Measurements from ENCODE around the gene ZDHHC24. TPM values are rescaled to one million over a fixed set of nuclear protein-coding genes. Genes with fewer than 3 reads are reported as not detected.
A peak's percentile ranks its signal among the peaks of the same experiment; 100 is the strongest.

ZDHHC24 gene
- total RNA-seq, 1 donor from 2014 or later, result 19.0 TPM

DNA sequence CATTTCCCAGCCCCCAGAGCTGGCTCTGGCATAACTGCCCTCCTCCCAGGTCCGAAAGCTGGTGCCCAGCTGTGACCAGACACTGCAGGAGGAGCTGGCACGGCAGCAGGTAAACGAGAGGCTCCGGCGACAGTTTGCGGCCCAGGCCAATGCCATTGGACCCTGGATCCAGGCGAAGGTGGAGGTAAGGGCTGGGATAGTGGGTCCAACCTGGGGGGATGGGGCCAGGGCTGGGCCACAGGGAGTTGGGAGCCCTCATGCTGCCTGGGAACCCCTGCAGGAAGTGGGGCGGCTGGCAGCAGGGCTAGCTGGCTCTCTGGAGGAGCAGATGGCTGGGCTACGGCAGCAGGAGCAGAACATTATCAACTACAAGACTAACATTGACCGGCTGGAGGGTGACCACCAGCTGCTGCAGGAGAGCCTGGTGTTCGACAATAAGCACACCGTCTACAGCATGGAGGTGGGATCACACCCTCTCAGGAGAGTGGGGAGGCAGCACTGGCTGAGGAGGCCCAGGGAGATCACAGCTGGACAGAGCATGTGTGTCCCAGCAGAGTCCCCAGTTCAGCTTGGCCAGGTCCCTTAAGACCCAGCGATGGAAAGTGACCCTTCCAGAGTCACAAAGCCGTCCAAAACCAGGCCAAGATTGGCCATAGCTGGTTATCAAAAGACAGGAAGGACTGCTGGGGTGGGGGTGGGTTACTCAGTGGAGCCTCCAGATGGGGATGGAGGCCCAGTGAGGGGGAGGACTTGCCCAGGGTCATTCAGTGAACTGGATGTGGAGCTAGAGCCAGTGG, 15.5 kb upstream of the ZDHHC24 start:
- Mint-ChIP-seq H3K4me1 (peaks cover 7% of the 10 kb centered on the region), H3K9me3 (no peaks in the 10 kb centered on the region), H3K27me3 (peaks cover 16% of the 10 kb centered on the region), H3K27ac (no peak overlapping the region), H3K4me3 (no peak overlapping the region), H3K36me3 (ENCODE audit: low read depth) (no peaks in the 10 kb centered on the region)
- TF ChIP-seq, protein P1, sequence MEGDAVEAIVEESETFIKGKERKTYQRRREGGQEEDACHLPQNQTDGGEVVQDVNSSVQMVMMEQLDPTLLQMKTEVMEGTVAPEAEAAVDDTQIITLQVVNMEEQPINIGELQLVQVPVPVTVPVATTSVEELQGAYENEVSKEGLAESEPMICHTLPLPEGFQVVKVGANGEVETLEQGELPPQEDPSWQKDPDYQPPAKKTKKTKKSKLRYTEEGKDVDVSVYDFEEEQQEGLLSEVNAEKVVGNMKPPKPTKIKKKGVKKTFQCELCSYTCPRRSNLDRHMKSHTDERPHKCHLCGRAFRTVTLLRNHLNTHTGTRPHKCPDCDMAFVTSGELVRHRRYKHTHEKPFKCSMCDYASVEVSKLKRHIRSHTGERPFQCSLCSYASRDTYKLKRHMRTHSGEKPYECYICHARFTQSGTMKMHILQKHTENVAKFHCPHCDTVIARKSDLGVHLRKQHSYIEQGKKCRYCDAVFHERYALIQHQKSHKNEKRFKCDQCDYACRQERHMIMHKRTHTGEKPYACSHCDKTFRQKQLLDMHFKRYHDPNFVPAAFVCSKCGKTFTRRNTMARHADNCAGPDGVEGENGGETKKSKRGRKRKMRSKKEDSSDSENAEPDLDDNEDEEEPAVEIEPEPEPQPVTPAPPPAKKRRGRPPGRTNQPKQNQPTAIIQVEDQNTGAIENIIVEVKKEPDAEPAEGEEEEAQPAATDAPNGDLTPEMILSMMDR (IDR thresholded peaks at IDR 0.05), result no peak
- no peak for DNase-seq
- intact Hi-C loops (cut with micrococcal nuclease), result no loop called here
- ChIA-PET POLR2A (no interaction called here), CTCF (no interaction called here)
- ATAC-seq (ENCODE audit: low read depth), result no peak

DNA sequence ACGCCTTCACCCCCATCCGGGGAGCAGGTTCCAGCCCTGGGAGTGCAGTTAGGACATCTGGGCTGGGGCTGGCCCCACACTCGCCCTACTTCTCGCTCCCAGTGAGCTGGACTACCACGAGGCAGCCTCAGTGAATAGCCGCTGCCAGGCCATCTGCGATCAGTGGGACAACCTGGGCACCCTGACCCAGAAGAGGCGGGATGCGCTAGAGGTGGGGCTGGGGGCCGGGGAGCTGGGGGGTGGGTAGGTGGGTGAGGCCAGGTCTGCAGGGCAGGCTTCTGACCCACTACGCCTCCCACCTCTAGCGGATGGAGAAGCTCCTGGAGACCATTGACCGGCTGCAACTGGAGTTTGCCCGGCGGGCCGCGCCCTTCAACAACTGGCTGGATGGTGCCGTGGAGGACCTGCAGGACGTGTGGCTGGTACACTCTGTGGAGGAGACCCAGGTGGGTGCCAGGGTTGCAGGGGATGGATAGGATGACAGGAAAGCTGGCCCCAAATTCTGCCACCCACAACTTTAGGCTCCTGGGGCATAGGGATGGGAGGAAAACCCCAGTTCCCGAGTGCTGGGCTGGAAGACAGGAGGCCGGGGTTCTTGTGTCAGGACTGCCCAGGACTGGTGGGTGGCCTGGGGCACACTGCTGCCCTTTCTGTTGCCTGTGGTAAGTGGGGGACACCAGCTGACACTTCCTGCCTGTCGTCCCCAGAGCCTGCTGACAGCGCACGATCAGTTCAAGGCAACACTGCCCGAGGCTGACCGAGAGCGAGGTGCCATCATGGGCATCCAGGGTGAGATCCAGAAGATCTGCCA, 14.2 kb upstream of the ZDHHC24 start:
- intact Hi-C loops (cut with micrococcal nuclease), result no loop called here
- Mint-ChIP-seq H3K4me1 (peaks cover 7% of the 10 kb centered on the region), H3K27me3 (peaks cover 16% of the 10 kb centered on the region), H3K4me3 (no peak overlapping the region), H3K36me3 (ENCODE audit: low read depth) (no peaks in the 10 kb centered on the region), H3K9me3 (no peaks in the 10 kb centered on the region), H3K27ac (no peak overlapping the region)
- POLR2A ChIA-PET, result interaction anchor here (0.6 kb wide), 1 partner anchor 70 kb away, joined by 5 read pairs; no protein-coding TSS in a partner anchor
- DNase-seq, result no peak
- no peak for ATAC-seq (ENCODE audit: low read depth)
- CTCF ChIA-PET, result no interaction called here
- TF ChIP-seq, protein P1 (IDR thresholded peaks at IDR 0.05), result no peak

DNA sequence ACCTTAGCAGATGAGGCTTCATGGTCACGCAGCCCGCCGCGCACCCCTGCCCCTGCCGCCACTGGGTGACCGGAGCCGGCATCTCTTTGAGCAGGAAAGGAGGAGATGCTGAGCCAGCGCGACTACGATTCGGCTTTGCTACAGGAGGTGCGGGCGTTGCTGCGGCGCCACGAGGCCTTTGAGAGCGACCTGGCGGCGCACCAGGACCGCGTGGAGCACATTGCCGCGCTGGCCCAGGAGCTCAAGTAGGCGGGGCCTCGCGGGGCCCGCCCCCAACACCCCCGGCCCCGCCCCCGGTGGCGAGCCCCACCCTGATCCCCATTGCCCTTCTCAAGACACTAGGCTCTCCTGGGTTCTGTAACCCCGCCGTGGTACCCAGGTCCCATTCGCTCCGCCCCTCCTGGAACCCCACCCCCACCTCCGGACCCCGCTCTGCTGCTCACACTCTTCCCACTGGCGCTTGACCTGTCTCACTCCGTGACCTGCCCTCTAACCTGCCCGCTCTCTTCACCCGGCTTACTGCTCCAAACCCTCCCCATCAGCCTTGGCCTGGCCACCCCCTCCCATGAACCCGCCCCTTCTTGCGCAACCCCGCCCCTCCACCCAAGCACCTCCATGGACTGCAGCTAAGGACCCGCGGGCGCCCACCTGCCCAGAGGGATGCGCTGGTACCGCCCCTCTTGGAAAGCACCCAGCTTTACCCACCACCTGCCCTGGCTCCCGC, 13.5 kb upstream of the ZDHHC24 start:
- ATAC-seq (ENCODE audit: low read depth) (peak; percentile 57), DNase-seq (no peak)
- H3K9me3 Mint-ChIP-seq, result no peaks in the 10 kb centered on the region
- H3K4me3 Mint-ChIP-seq, result no peak overlapping the region
- CTCF ChIA-PET, result no interaction called here
- POLR2A ChIA-PET, result interaction anchor here (0.6 to 0.9 kb wide), 2 partner anchors 14 to 71 kb away, joined by 3 to 5 read pairs; partner anchors contain the start of gene ZDHHC24
- intact Hi-C loops (cut with micrococcal nuclease), result no loop called here
- H3K4me1 Mint-ChIP-seq, result peaks cover 7% of the 10 kb centered on the region
- no peak overlapping the region for H3K27ac Mint-ChIP-seq
- H3K36me3 Mint-ChIP-seq (ENCODE audit: low read depth), result no peaks in the 10 kb centered on the region
- H3K27me3 Mint-ChIP-seq, result peaks cover 16% of the 10 kb centered on the region
- TF ChIP-seq, protein P1 (IDR thresholded peaks at IDR 0.05), result no peak

DNA sequence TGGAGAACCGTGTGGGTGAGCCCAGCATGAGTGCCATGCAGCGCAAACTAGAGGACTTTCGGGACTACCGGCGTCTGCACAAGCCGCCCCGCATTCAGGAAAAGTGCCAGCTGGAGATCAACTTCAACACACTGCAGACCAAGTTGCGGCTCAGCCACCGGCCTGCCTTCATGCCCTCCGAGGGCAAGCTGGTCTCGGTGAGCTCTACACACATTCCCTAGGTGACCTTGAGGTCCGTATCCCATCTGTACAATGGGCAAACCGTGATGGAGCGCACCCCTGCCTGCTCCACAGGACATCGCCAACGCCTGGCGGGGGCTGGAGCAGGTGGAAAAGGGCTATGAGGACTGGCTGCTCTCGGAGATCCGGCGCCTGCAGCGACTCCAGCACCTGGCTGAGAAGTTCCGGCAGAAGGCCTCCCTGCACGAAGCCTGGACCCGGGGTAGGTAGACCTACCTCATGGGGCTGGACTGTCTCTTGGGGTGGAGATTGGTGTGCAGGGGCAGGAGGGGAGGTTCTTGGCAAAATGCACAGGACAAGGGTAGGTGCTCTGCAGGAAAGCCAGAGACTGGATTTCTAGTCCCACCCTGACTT, 12.0 kb upstream of the ZDHHC24 start:
- Mint-ChIP-seq H3K36me3 (ENCODE audit: low read depth) (no peaks in the 10 kb centered on the region), H3K27me3 (peaks cover 16% of the 10 kb centered on the region), H3K4me3 (no peak overlapping the region), H3K4me1 (peaks cover 7% of the 10 kb centered on the region), H3K27ac (no peak overlapping the region), H3K9me3 (no peaks in the 10 kb centered on the region)
- TF ChIP-seq, protein P1 (IDR thresholded peaks at IDR 0.05), result no peak
- ATAC-seq (ENCODE audit: low read depth) (no peak), DNase-seq (no peak)
- ChIA-PET POLR2A (no interaction called here), CTCF (no interaction called here)
- intact Hi-C loops (cut with micrococcal nuclease), result no loop called here
